Breast epithelium (tissue), 4 donors: ENCODE results near the gene PLXNB2. TPM values are rescaled to one million over a fixed set of nuclear protein-coding genes. Genes with fewer than 3 reads are reported as not detected.

Experiments
- DNase-seq, 2 donors: peaks; one replicate each; pipeline ENCODE4 v3.0.0-alpha.2; 2019; ENCODE audit warnings: low spot score in 2 of 2
- H3K27ac ChIP-seq, 2 donors: fragments of 200-600 bp; sonication (generic) in 1 of 2; one replicate each; pipeline ENCODE4 v1.5.1; 2016 to 2019; ENCODE audit warnings: mild to moderate bottlenecking in 1 of 2
- H3K27me3 ChIP-seq, 2 donors: fragments of 200-600 bp; sonication (generic) in 1 of 2; one replicate each; pipeline versions ENCODE4 v1.5.1 to v1.6.0; 2017 to 2019; ENCODE audit warnings: control low read depth in 1 of 2, mild to moderate bottlenecking in 1 of 2
- H3K36me3 ChIP-seq: fragments of 200-600 bp; one replicate; pipeline ENCODE4 v1.5.1; 2019
- H3K4me1 ChIP-seq, 2 donors: fragments of 200-600 bp; sonication (generic); one replicate each; pipeline ENCODE4 v1.5.1; 2016 to 2019; ENCODE audit warnings: control low read depth in 1 of 2
- H3K4me3 ChIP-seq, 3 donors: fragments of 200-600 bp; sonication (generic); 1 replicate in 2 of 3; 2 replicates in 1 of 3; pipeline ENCODE4 v1.5.1; 2016 to 2019; ENCODE audit warnings: mild to moderate bottlenecking in 3 of 3, moderate library complexity in 2 of 3
- H3K9me3 ChIP-seq, 2 donors: fragments of 200-600 bp; sonication (generic) in 1 of 2; one replicate each; pipeline ENCODE4 v1.5.1; 2016 to 2019; ENCODE audit warnings: control low read depth in 1 of 2
- CTCF ChIP-seq, 3 donors: fragments of 450-650 bp; IDR thresholded peaks; one replicate each; pipeline ENCODE4 v1.5.1; 2016 to 2017; ENCODE audit warnings: antibody characterized with exemption in 3 of 3, mild to moderate bottlenecking in 3 of 3, moderate library complexity in 3 of 3
- POLR2A ChIP-seq: fragments of 450-650 bp; IDR thresholded peaks from one replicate; pipeline ENCODE4 v1.6.1; 2016; ENCODE audit warnings: antibody characterized with exemption, mild to moderate bottlenecking, moderate library complexity
- POLR2AphosphoS5 ChIP-seq, 3 donors: sonication (generic); formaldehyde crosslinking; IDR thresholded peaks; one replicate each; pipeline ENCODE4 v1.6.1; 2017; ENCODE audit warnings: antibody characterized with exemption in 3 of 3
- intact Hi-C: fragments of 100-400 bp; cut with DNase I; formaldehyde crosslinking; loops from one replicate; pipeline ENCODE4 v1.15.1; 2023; ENCODE audit warnings: low total_unique reads
- total RNA-seq, 3 donors: library from RNA; depleted of rRNA; stranded (reverse); fragments of >200 nt; gene quantifications; one replicate each; pipeline ENCODE4 v1.1.0, GENCODE V29; 2016

PLXNB2 gene
- total RNA-seq, 3 donors from 2014 or later = 79.0 to 137 (median 122) TPM

- no peaks in the 10 kb centered on the region for H3K36me3 ChIP-seq
- H3K27ac ChIP-seq = peak overlapping the region; percentile 95 to 99
- intact Hi-C loops = no loop called here
- H3K27me3 ChIP-seq = no peaks in the 10 kb centered on the region
- peak; percentile 4 for TF ChIP-seq POLR2A
- no peak for TF ChIP-seq CTCF (IDR thresholded peaks at IDR 0.05)
- H3K4me3 ChIP-seq = peak overlapping the region; percentile 77 to 98 (median 93)
- peaks cover 15 to 28% of the 10 kb centered on the region in 2 donors for H3K4me1 ChIP-seq
- H3K9me3 ChIP-seq = no peaks in the 10 kb centered on the region
- no peak for DNase-seq
Measured at GRCh38 chr22:50245214-50246072, 62.0 kb downstream of the PLXNB2 start.

- peaks cover 7 to 20% of the 10 kb centered on the region in 2 donors for H3K4me1 ChIP-seq
- no peaks in the 10 kb centered on the region for H3K9me3 ChIP-seq
- no peaks in the 10 kb centered on the region for H3K27me3 ChIP-seq
- peak within 1 kb of the TSS; percentile 77 to 98 (median 93) for H3K4me3 ChIP-seq
- peak in 2 of 3 donors; percentile 7 to 48 for TF ChIP-seq CTCF (IDR thresholded peaks at IDR 0.05)
- peak; percentile 74 for TF ChIP-seq POLR2A
- TF ChIP-seq POLR2AphosphoS5 (IDR thresholded peaks at IDR 0.05) = peak; percentile 95 to 96 (median 96)
- intact Hi-C loops = no loop called here
- peak; percentile 93 for DNase-seq
- H3K36me3 ChIP-seq = no peaks in the 10 kb centered on the region
- H3K27ac ChIP-seq = peak within 1 kb of the TSS; percentile 95 to 99
Measured at GRCh38 chr22:50244420-50245213, 62.8 kb downstream of the PLXNB2 start, which contains the start of gene TUBGCP6. TUBGCP6 (minus strand) TSS chr22:50245023; CDS start chr22:50244459, 564 bp downstream.

- intact Hi-C loops = no loop called here
- peak overlapping the region; percentile 77 to 98 (median 93) for H3K4me3 ChIP-seq
- H3K27ac ChIP-seq = peak overlapping the region; percentile 95 to 99
- H3K4me1 ChIP-seq = peaks cover 7 to 19% of the 10 kb centered on the region in 2 donors
- no peaks in the 10 kb centered on the region for H3K9me3 ChIP-seq
- DNase-seq = no peak
- no peaks in the 10 kb centered on the region for H3K27me3 ChIP-seq
- TF ChIP-seq CTCF (IDR thresholded peaks at IDR 0.05) (no peak), POLR2A (no peak), POLR2AphosphoS5 (IDR thresholded peaks at IDR 0.05) (no peak)
- H3K36me3 ChIP-seq = no peaks in the 10 kb centered on the region
Measured at GRCh38 chr22:50243685-50244419, 63.6 kb downstream of the PLXNB2 start.

GRCh38 chr22:50242406-50242949 is 65.0 kb downstream of the PLXNB2 start:
- intact Hi-C loops = no loop called here
- peaks cover 7 to 19% of the 10 kb centered on the region in 2 donors for H3K4me1 ChIP-seq
- H3K36me3 ChIP-seq = no peaks in the 10 kb centered on the region
- H3K27ac ChIP-seq = no peak overlapping the region
- no peaks in the 10 kb centered on the region for H3K9me3 ChIP-seq
- TF ChIP-seq POLR2AphosphoS5 (IDR thresholded peaks at IDR 0.05) (no peak), POLR2A (no peak)
- peak overlapping the region; percentile 77 to 98 (median 93) for H3K4me3 ChIP-seq
- H3K27me3 ChIP-seq = no peaks in the 10 kb centered on the region
- no peak for DNase-seq

GRCh38 chr22:50238755-50239154 is 68.7 kb downstream of the PLXNB2 start:
- DNase-seq = no peak
- no peaks in the 10 kb centered on the region for H3K9me3 ChIP-seq
- peaks cover 0 to 12% of the 10 kb centered on the region in 2 donors for H3K4me1 ChIP-seq
- intact Hi-C loops = no loop called here
- H3K27me3 ChIP-seq = no peaks in the 10 kb centered on the region
- no peak overlapping the region for H3K4me3 ChIP-seq
- H3K36me3 ChIP-seq = no peaks in the 10 kb centered on the region
- no peak overlapping the region for H3K27ac ChIP-seq
- no peak for TF ChIP-seq CTCF (IDR thresholded peaks at IDR 0.05)
- no peak for TF ChIP-seq POLR2AphosphoS5 (IDR thresholded peaks at IDR 0.05)
- TF ChIP-seq POLR2A = no peak
